ENCODE data around the gene CCDC63. TPM values are rescaled to one million over a fixed set of nuclear protein-coding genes. Genes with fewer than 3 reads are reported as not detected.
A peak's percentile ranks its signal among the peaks of the same experiment; 100 is the strongest.

CCDC63 gene
- not detected for polyA plus RNA-seq (2013, experiment 1 of 4)
- polyA plus RNA-seq (2013, experiment 2 of 4) = 0.43 TPM
- 0.59 TPM for polyA plus RNA-seq (2013, experiment 3 of 4)
- 0.57 TPM for polyA plus RNA-seq (2013, experiment 4 of 4)

DNA sequence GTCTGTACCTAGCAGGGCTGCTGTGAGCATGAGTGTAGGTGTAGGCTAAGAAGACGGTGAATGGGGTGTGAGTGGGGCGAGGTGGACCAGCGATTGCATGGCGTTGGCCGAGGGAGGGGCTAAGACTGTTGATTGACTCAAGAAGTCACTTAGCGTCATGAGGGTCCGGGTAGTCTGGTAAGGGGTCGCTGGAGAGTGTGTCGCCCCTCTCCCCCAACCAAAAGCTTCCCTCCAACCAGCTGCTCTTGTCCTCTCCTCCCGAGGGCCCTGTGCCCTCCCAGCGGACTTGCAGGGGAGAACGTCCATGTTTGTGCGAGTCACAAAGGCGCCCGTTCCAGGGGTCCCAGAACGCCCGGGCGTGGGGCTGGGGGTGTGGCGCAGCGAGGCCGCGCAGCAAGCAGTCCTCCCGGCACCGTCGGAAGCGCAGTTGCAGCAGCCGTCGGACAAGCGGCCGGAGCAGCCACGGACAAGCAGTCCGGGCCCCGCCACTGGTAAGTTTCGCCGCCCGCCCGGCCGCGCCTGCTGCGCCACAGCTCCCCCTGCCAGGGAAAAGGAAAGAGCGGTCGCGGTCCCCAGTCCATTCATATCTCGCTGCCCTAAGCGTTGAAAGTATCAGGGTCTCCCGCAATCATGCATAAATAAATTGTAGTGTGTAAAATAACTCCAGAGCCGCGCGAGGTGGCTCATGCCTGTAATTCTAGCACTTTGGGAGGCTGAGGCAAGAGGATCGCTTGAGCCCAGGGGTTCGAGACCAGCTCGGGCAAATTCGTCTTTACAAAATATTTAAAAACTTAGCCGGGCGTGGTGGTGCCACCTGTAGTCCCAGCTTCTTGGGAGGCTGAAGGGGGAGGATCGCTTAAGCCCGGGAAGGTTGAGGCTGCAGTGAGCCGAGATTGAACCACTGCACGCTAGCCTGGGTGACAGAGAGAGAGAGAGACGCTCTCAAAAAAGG lies at the start of gene CCDC63:
TSS of gene CCDC63 (plus strand) at position 373 of the 952 bp plus-strand sequence. CDS start 5,968 bp downstream, outside the sequence.
- no peaks in the 10 kb centered on the region for H3K36me3 ChIP-seq (ENCODE audit: control insufficient read depth, insufficient read depth, low read length)
- no peak within 1 kb of the TSS for H3K27ac ChIP-seq (ENCODE audit: insufficient read depth, low read depth, low read length, poor library complexity, severe bottlenecking)
- H3K9me3 ChIP-seq (ENCODE audit: control insufficient read depth, low read length) = no peaks in the 10 kb centered on the region
- H3K4me3 ChIP-seq (ENCODE audit: insufficient read depth, low read depth, low read length) = peak within 1 kb of the TSS; percentile 44
- no peaks in the 10 kb centered on the region for H3K27me3 ChIP-seq (ENCODE audit: control insufficient read depth, insufficient read depth, low read length, poor library complexity, severe bottlenecking)
- no peaks in the 10 kb centered on the region for H3K4me1 ChIP-seq (ENCODE audit: control insufficient read depth, insufficient read depth, low read length)
- WGBS, 2 experiments = 16 to 17% methylated on average over 59 of the region's 60 CpGs

DNA sequence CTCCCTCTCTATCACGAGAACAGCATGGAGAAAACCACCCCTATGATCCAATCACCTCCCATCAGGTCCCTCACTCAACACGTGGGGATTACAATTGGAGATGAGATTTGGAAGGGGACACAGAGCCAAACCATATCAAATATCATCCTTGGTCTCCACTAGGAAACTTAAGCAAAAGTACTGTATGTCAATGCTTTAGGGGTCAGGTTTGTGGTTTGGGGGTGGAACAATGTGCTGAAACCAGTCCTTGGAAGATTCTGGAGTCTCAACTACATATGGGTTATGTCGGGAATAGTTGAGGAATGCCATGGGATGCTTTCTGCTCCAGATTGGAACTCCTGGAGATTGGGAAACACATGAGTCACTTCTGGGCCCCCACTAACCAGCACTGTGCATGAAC lies 48.3 kb upstream of the CCDC63 start:
- Histone ChIP-seq H3K4me1 (ENCODE audit: control insufficient read depth, insufficient read depth, low read length) (no peaks in the 10 kb centered on the region), H3K27ac (ENCODE audit: insufficient read depth, low read depth, low read length, poor library complexity, severe bottlenecking) (no peak overlapping the region), H3K4me3 (ENCODE audit: insufficient read depth, low read depth, low read length) (no peak overlapping the region), H3K9me3 (ENCODE audit: control insufficient read depth, low read length) (no peaks in the 10 kb centered on the region), H3K36me3 (ENCODE audit: control insufficient read depth, insufficient read depth, low read length) (no peaks in the 10 kb centered on the region), H3K27me3 (ENCODE audit: control insufficient read depth, insufficient read depth, low read length, poor library complexity, severe bottlenecking) (no peaks in the 10 kb centered on the region)
- WGBS, 2 experiments = 73 to 85% methylated on average over 3 of the region's 3 CpGs

DNA sequence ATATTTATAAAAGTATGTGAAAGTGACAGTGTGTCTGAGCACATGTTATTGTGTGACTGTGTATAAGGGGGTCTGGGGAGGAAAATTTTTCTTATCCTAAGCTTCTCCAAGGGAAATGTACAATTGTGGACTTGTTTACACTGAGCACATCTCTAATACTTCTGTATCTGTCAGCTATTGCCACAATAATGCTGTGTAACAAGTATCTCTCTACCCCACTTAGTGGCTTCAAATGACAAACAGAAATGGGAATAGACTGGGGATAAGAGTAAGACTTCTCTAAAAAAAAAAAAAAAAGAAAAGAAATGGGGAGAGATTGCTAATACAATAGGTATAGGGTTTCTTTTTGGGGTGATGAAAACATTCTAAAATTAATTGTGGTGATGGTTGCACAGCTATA lies 44.3 kb upstream of the CCDC63 start:
- no peaks in the 10 kb centered on the region for H3K27me3 ChIP-seq (ENCODE audit: control insufficient read depth, insufficient read depth, low read length, poor library complexity, severe bottlenecking)
- no peak overlapping the region for H3K4me3 ChIP-seq (ENCODE audit: insufficient read depth, low read depth, low read length)
- H3K27ac ChIP-seq (ENCODE audit: insufficient read depth, low read depth, low read length, poor library complexity, severe bottlenecking) = no peak overlapping the region
- no peaks in the 10 kb centered on the region for H3K4me1 ChIP-seq (ENCODE audit: control insufficient read depth, insufficient read depth, low read length)
- H3K9me3 ChIP-seq (ENCODE audit: control insufficient read depth, low read length) = no peaks in the 10 kb centered on the region
- H3K36me3 ChIP-seq (ENCODE audit: control insufficient read depth, insufficient read depth, low read length) = no peaks in the 10 kb centered on the region

- WGBS, 2 experiments = 71 to 81% methylated on average over 3 of the region's 3 CpGs
- no peaks in the 10 kb centered on the region for H3K36me3 ChIP-seq (ENCODE audit: control insufficient read depth, insufficient read depth, low read length)
Measured at GRCh38 chr12:110804406-110804805, 42.4 kb upstream of the CCDC63 start.

GRCh38 chr12:110807640-110808039 lies 39.1 kb upstream of the CCDC63 start:
- H3K27me3 ChIP-seq (ENCODE audit: control insufficient read depth, insufficient read depth, low read length, poor library complexity, severe bottlenecking) = peaks cover 18% of the 10 kb centered on the region
- 82 to 84% methylated on average over 7 of the region's 7 CpGs for WGBS, 2 experiments
- H3K4me3 ChIP-seq (ENCODE audit: insufficient read depth, low read depth, low read length) = no peak overlapping the region
- no peak overlapping the region for H3K27ac ChIP-seq (ENCODE audit: insufficient read depth, low read depth, low read length, poor library complexity, severe bottlenecking)
- no peaks in the 10 kb centered on the region for H3K36me3 ChIP-seq (ENCODE audit: control insufficient read depth, insufficient read depth, low read length)
- no peaks in the 10 kb centered on the region for H3K9me3 ChIP-seq (ENCODE audit: control insufficient read depth, low read length)
- H3K4me1 ChIP-seq (ENCODE audit: control insufficient read depth, insufficient read depth, low read length) = no peaks in the 10 kb centered on the region

More at GRCh38 chr12:110804406-110804805, 42.4 kb upstream of the CCDC63 start:
- H3K9me3 ChIP-seq (ENCODE audit: control insufficient read depth, low read length) = no peaks in the 10 kb centered on the region
- no peaks in the 10 kb centered on the region for H3K4me1 ChIP-seq (ENCODE audit: control insufficient read depth, insufficient read depth, low read length)
- H3K27ac ChIP-seq (ENCODE audit: insufficient read depth, low read depth, low read length, poor library complexity, severe bottlenecking) = no peak overlapping the region
- no peaks in the 10 kb centered on the region for H3K27me3 ChIP-seq (ENCODE audit: control insufficient read depth, insufficient read depth, low read length, poor library complexity, severe bottlenecking)
- H3K4me3 ChIP-seq (ENCODE audit: insufficient read depth, low read depth, low read length) = no peak overlapping the region

DNA sequence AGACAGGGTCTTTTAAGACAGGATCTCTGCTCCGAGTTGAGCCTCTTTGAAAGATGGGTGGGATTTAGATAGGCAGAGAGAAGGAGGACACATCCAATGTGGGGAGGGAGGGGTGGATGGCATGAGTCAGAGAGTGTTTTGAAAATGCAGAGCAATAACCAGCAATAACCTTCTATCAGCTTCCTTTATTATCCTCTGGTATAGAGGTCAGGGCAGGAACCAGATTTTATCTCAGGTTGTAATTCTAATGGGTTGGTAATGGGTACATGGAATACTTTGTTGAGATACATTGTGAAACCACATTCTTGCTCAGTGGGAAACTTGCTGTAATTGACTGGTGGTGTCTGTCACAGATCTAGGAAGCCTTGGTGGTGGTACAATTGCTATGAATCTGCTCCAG lies 37.6 kb upstream of the CCDC63 start:
- no peak overlapping the region for H3K4me3 ChIP-seq (ENCODE audit: insufficient read depth, low read depth, low read length)
- no peaks in the 10 kb centered on the region for H3K4me1 ChIP-seq (ENCODE audit: control insufficient read depth, insufficient read depth, low read length)
- no peaks in the 10 kb centered on the region for H3K36me3 ChIP-seq (ENCODE audit: control insufficient read depth, insufficient read depth, low read length)
- H3K27ac ChIP-seq (ENCODE audit: insufficient read depth, low read depth, low read length, poor library complexity, severe bottlenecking) = no peak overlapping the region
- WGBS, 2 experiments = 68 to 72% methylated on average over 1 of the region's 1 CpG
- H3K27me3 ChIP-seq (ENCODE audit: control insufficient read depth, insufficient read depth, low read length, poor library complexity, severe bottlenecking) = peaks cover 33% of the 10 kb centered on the region
- no peaks in the 10 kb centered on the region for H3K9me3 ChIP-seq (ENCODE audit: control insufficient read depth, low read length)

- Histone ChIP-seq H3K4me1 (ENCODE audit: control insufficient read depth, insufficient read depth, low read length) (peaks cover 8% of the 10 kb centered on the region), H3K27me3 (ENCODE audit: control insufficient read depth, insufficient read depth, low read length, poor library complexity, severe bottlenecking) (peaks cover 40% of the 10 kb centered on the region), H3K9me3 (ENCODE audit: control insufficient read depth, low read length) (no peaks in the 10 kb centered on the region), H3K27ac (ENCODE audit: insufficient read depth, low read depth, low read length, poor library complexity, severe bottlenecking) (no peak overlapping the region), H3K4me3 (ENCODE audit: insufficient read depth, low read depth, low read length) (no peak overlapping the region), H3K36me3 (ENCODE audit: control insufficient read depth, insufficient read depth, low read length) (no peaks in the 10 kb centered on the region)
- 71% methylated on average over 6 of the region's 6 CpGs for WGBS, 2 experiments
Measured at GRCh38 chr12:110811972-110812371, 34.8 kb upstream of the CCDC63 start.

DNA sequence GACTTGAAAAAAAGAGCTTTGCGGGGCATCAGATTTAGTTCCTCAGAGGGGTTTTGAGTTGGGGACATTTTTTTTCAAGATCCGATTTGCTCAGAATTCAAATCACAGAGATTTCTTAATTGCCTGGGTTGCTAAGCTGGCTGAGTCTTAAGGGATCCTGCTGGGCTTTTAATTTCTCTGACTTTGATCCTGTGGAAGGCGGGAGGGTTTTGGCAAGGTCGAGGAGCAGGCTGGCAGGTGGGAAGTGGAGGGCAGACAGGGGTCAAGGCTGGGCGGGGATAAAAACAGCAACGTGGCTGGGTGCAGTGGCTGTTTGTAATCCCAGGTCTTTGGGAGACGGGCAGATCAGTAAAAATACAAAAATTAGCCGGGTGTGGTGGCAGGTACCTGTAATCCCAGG lies 33.5 kb upstream of the CCDC63 start:
- peaks cover 40% of the 10 kb centered on the region for H3K27me3 ChIP-seq (ENCODE audit: control insufficient read depth, insufficient read depth, low read length, poor library complexity, severe bottlenecking)

DNA sequence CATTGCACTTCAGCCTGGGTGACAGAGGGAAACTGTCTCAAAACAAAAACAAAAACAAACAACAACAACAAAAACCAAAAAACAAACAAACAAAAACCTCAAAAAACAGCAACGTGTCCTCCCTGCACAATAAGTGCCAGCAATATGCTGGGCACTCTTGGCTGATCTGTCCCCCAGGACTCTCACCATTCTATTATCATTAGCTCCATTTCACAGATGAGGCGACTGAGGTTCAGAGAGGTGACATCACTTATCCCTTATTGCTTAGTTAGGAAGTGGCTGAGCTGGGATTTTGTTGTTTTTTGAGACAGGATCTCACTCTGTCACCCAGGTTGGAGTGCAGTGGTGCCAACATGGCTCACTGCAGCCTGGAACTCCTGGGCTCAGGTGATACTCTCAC lies 33.0 kb upstream of the CCDC63 start:
- peaks cover 40% of the 10 kb centered on the region for H3K27me3 ChIP-seq (ENCODE audit: control insufficient read depth, insufficient read depth, low read length, poor library complexity, severe bottlenecking)
- H3K4me1 ChIP-seq (ENCODE audit: control insufficient read depth, insufficient read depth, low read length) = peaks cover 8% of the 10 kb centered on the region
- H3K27ac ChIP-seq (ENCODE audit: insufficient read depth, low read depth, low read length, poor library complexity, severe bottlenecking) = no peak overlapping the region
- no peak overlapping the region for H3K4me3 ChIP-seq (ENCODE audit: insufficient read depth, low read depth, low read length)
- no peaks in the 10 kb centered on the region for H3K9me3 ChIP-seq (ENCODE audit: control insufficient read depth, low read length)
- H3K36me3 ChIP-seq (ENCODE audit: control insufficient read depth, insufficient read depth, low read length) = no peaks in the 10 kb centered on the region
- 74 to 76% methylated on average over 2 of the region's 2 CpGs for WGBS, 2 experiments

More for the DNA sequence above, 33.5 kb upstream of the CCDC63 start:
- Histone ChIP-seq H3K4me1 (ENCODE audit: control insufficient read depth, insufficient read depth, low read length) (peaks cover 8% of the 10 kb centered on the region), H3K27ac (ENCODE audit: insufficient read depth, low read depth, low read length, poor library complexity, severe bottlenecking) (no peak overlapping the region), H3K9me3 (ENCODE audit: control insufficient read depth, low read length) (no peaks in the 10 kb centered on the region), H3K36me3 (ENCODE audit: control insufficient read depth, insufficient read depth, low read length) (no peaks in the 10 kb centered on the region), H3K4me3 (ENCODE audit: insufficient read depth, low read depth, low read length) (no peak overlapping the region)
- WGBS, 2 experiments = 15 to 17% methylated on average over 8 of the region's 8 CpGs

GRCh38 chr12:110816248-110816647 lies 30.5 kb upstream of the CCDC63 start:
- 89 to 92% methylated on average over 1 of the region's 1 CpG for WGBS, 2 experiments
- Histone ChIP-seq H3K4me3 (ENCODE audit: insufficient read depth, low read depth, low read length) (no peak overlapping the region), H3K27ac (ENCODE audit: insufficient read depth, low read depth, low read length, poor library complexity, severe bottlenecking) (no peak overlapping the region), H3K27me3 (ENCODE audit: control insufficient read depth, insufficient read depth, low read length, poor library complexity, severe bottlenecking) (peaks cover 34% of the 10 kb centered on the region), H3K9me3 (ENCODE audit: control insufficient read depth, low read length) (no peaks in the 10 kb centered on the region), H3K4me1 (ENCODE audit: control insufficient read depth, insufficient read depth, low read length) (peaks cover 8% of the 10 kb centered on the region), H3K36me3 (ENCODE audit: control insufficient read depth, insufficient read depth, low read length) (no peaks in the 10 kb centered on the region)

Measured in ectodermal cell (in vitro differentiated cells).